HG02943 (cell line): ENCODE data around the gene MFAP2.
A peak's percentile ranks its signal among the peaks of the same experiment; 100 is the strongest.

Source experiments
- ATAC-seq: cut with Tn5 transposase; IDR thresholded peaks from one replicate; pipeline ENCODE4 v1.9.1; 2021; ENCODE audit warnings: mild to moderate bottlenecking, low read depth, moderate library complexity; ENCODE audit not compliant: unreplicated experiment

Gene MFAP2

GRCh38 chr1:16980473-16981268 is at the start of gene MFAP2:
MFAP2 (minus strand) TSS chr1:16980620; CDS start chr1:16978273, 2,347 bp downstream.
- no peak for ATAC-seq

- no peak for ATAC-seq
Measured at GRCh38 chr1:17030206-17030605, 49.8 kb upstream of the MFAP2 start.

GRCh38 chr1:17028662-17029188 is 48.3 kb upstream of the MFAP2 start:
- ATAC-seq = no peak

GRCh38 chr1:17027900-17028299 is 47.5 kb upstream of the MFAP2 start:
- no peak for ATAC-seq

GRCh38 chr1:17027403-17027802 is 47.0 kb upstream of the MFAP2 start:
- ATAC-seq = no peak

- ATAC-seq = no peak
Measured at GRCh38 chr1:17024721-17025120, 44.3 kb upstream of the MFAP2 start.

GRCh38 chr1:17023573-17023972 is 43.2 kb upstream of the MFAP2 start:
- no peak for ATAC-seq

GRCh38 chr1:17023102-17023501 is 42.7 kb upstream of the MFAP2 start:
- no peak for ATAC-seq

- no peak for ATAC-seq
Measured at GRCh38 chr1:17021896-17022295, 41.5 kb upstream of the MFAP2 start.

- ATAC-seq = no peak
Measured at GRCh38 chr1:17020502-17020901, 40.1 kb upstream of the MFAP2 start.

- no peak for ATAC-seq
Measured at GRCh38 chr1:17018849-17019248, 38.4 kb upstream of the MFAP2 start.

GRCh38 chr1:17017435-17017834 is 37.0 kb upstream of the MFAP2 start:
- ATAC-seq = no peak

- ATAC-seq = no peak
Measured at GRCh38 chr1:17016317-17016661, 35.9 kb upstream of the MFAP2 start.

- no peak for ATAC-seq
Measured at GRCh38 chr1:17014671-17015567, 34.5 kb upstream of the MFAP2 start.

- ATAC-seq = no peak
Measured at GRCh38 chr1:17013491-17014320, 33.3 kb upstream of the MFAP2 start.

- no peak for ATAC-seq
Measured at GRCh38 chr1:17012775-17013490, 32.5 kb upstream of the MFAP2 start.

- peak; percentile 60 for ATAC-seq
Measured at GRCh38 chr1:17011439-17012307, 31.3 kb upstream of the MFAP2 start, which contains the start of gene ATP13A2. ATP13A2 (minus strand) TSS chr1:17011928; CDS start chr1:17011738, 190 bp downstream.

GRCh38 chr1:17011092-17011438 is 30.6 kb upstream of the MFAP2 start:
- ATAC-seq = no peak

- ATAC-seq = no peak
Measured at GRCh38 chr1:17009706-17010105, 29.3 kb upstream of the MFAP2 start.
